K562 (cell line): ENCODE measurements around the gene CDHR2. TPM values are rescaled to one million over a fixed set of nuclear protein-coding genes. Genes with fewer than 3 reads are reported as not detected.

Experiments used
- ATAC-seq: fragments of 200-7000 bp; cut with Tn5 transposase; 3 replicates; pipeline ENCODE4 v1.9.1; 2020; ENCODE audit warnings: moderate library complexity
- BruUV-seq: library from RNA; stranded (reverse); fragments of 400-500 nt; replicated peaks from 2 replicates; lab custom pipeline; 2021; lab: Mats Ljungman, UMichigan
- CTCF ChIA-PET: fragments of 300-600 bp; formaldehyde crosslinking; extraction: SDS; loops from one replicate; lab custom pipeline; 2021; ENCODE audit warnings: low intra/inter-chr PET ratio; lab: Yijun Ruan, JAX
- POLR2A ChIA-PET: fragments of 300-600, 350-650 bp; sonication (Branson Sonifier 250); formaldehyde crosslinking; extraction: SDS; loops from one replicate; lab custom pipeline; 2021; ENCODE audit warnings: antibody characterized with exemption, inconsistent platforms; lab: Yijun Ruan, JAX
- DNase-seq, 4 experiments: peaks; one replicate each; pipeline versions ENCODE4 v3.0.0 to v3.0.0-alpha.2; 2011 to 2018; ENCODE audit warnings: low spot score in 3 of 4, mixed read lengths in 3 of 4; ENCODE audit errors: extremely low read depth in 1 of 4
- FAIRE-seq: peaks from 2 replicates; lab custom pipeline; 2011; peaks lifted over from hg19 to GRCh38; lab: Jason Lieb, UNC
- H2AFZ ChIP-seq: 2 replicates; pipeline ENCODE4 v1.6.0; 2011; ENCODE audit warnings: low read depth, low read length, control low read depth, inconsistent platforms
- H3K27ac ChIP-seq: fragments of 200-600 bp; 3 replicates; pipeline ENCODE4 v1.8.0; 2011; ENCODE audit warnings: low read depth, mild to moderate bottlenecking, control low read depth, inconsistent platforms, low read length, moderate library complexity, mixed read lengths; ENCODE audit errors: extremely low read depth
- H3K27me3 ChIP-seq, 2 experiments: fragments of 300-600 bp in 1 of 2; 2 replicates in 1 of 2; 3 replicates in 1 of 2; pipeline versions ENCODE4 v1.6.0 to v1.8.0; 2011; ENCODE audit warnings: inconsistent platforms in 2 of 2, low read length in 2 of 2, mild to moderate bottlenecking in 1 of 2, mixed read lengths in 1 of 2, moderate library complexity in 1 of 2; ENCODE audit not compliant: control insufficient read depth in 2 of 2, insufficient read depth in 2 of 2
- H3K36me3 ChIP-seq: fragments of 300-600 bp; 3 replicates; pipeline ENCODE4 v1.8.0; 2011; ENCODE audit warnings: mild to moderate bottlenecking, low read length, inconsistent platforms; ENCODE audit not compliant: control insufficient read depth, insufficient read depth
- H3K4me1 ChIP-seq, 2 experiments: fragments of 200-600 bp in 1 of 2; replicated peaks in 1 of 2; 2 replicates in 1 of 2; 3 replicates in 1 of 2; pipeline versions ENCODE4 v1.5.1 to v1.8.0; 2011; ENCODE audit warnings: inconsistent platforms in 2 of 2, low read length in 2 of 2, mild to moderate bottlenecking in 1 of 2, mixed read lengths in 1 of 2, moderate library complexity in 1 of 2; ENCODE audit not compliant: control insufficient read depth in 2 of 2, insufficient read depth in 2 of 2
- H3K4me2 ChIP-seq: 2 replicates; pipeline ENCODE4 v1.6.1; 2011; ENCODE audit warnings: low read length, control low read depth, inconsistent platforms, mixed read lengths; ENCODE audit not compliant: insufficient read depth
- H3K4me3 ChIP-seq: fragments of 200-600 bp; sonication (generic), shearing (Covaris generic); 2 replicates; pipeline ENCODE4 v1.5.1; 2016; ENCODE audit warnings: control low read depth, inconsistent platforms
- H3K79me2 ChIP-seq: fragments of 200-600 bp; 3 replicates; pipeline ENCODE4 v1.8.0; 2011; ENCODE audit warnings: low read length, inconsistent platforms; ENCODE audit not compliant: control insufficient read depth, insufficient read depth
- H3K9ac ChIP-seq, 2 experiments: 2 replicates each; pipeline versions ENCODE4 v1.6.0 to v1.6.1; 2011; ENCODE audit warnings: low read depth in 2 of 2, low read length in 2 of 2, control low read depth in 1 of 2, inconsistent platforms in 1 of 2, mild to moderate bottlenecking in 1 of 2, mixed read lengths in 1 of 2; ENCODE audit not compliant: insufficient read depth in 1 of 2
- H3K9me1 ChIP-seq: one replicate; pipeline ENCODE4 v1.6.0; 2011; ENCODE audit warnings: inconsistent platforms, mild to moderate bottlenecking, low read length, moderate library complexity; ENCODE audit not compliant: control insufficient read depth, insufficient read depth
- H3K9me3 ChIP-seq: replicated peaks from 2 replicates; pipeline ENCODE4 v1.5.1; 2011; ENCODE audit warnings: low read depth, low read length, inconsistent platforms; ENCODE audit not compliant: control insufficient read depth, insufficient read depth
- H4K20me1 ChIP-seq: replicated peaks from 2 replicates; pipeline ENCODE4 v1.6.1; 2011; ENCODE audit warnings: low read length, inconsistent platforms, mixed read lengths; ENCODE audit not compliant: control insufficient read depth, insufficient read depth
- ARHGAP35 ChIP-seq: fragments of 450-650 bp; IDR thresholded peaks from 2 replicates; pipeline ENCODE4 v1.6.1; 2018; ENCODE audit not compliant: partially characterized antibody
- CTCF ChIP-seq, 3 experiments: IDR thresholded peaks in 2 of 3; conservative IDR thresholded peaks in 1 of 3; 2 replicates each; pipeline ENCODE4 v1.5.1; 2011 to 2012; ENCODE audit warnings: low read length in 3 of 3, mild to moderate bottlenecking in 3 of 3, control low read depth in 2 of 3, improper control_type of control experiment in 1 of 3, inconsistent platforms in 1 of 3, low read depth in 1 of 3, mixed read lengths in 1 of 3, moderate library complexity in 1 of 3; ENCODE audit not compliant: insufficient read depth in 2 of 3
- ETV6 ChIP-seq, 3 experiments: fragments of 150-350 bp in 1 of 3; sonication (generic) in 1 of 3; formaldehyde crosslinking in 1 of 3; IDR thresholded peaks; 2 replicates each; pipeline versions ENCODE4 v1.6.1 to v1.8.0; 2014 to 2022; ENCODE audit warnings: borderline replicate concordance in 2 of 3, low read depth in 2 of 3, antibody characterized with exemption in 1 of 3, low read length in 1 of 3, mild to moderate bottlenecking in 1 of 3, missing genetic modification reagents in 1 of 3
- RAD21 ChIP-seq, 2 experiments: fragments of 250-450 bp in 1 of 2; fragments of 450-650 bp in 1 of 2; sonication (Bioruptor Pico) in 1 of 2; formaldehyde crosslinking in 1 of 2; IDR thresholded peaks in 1 of 2; conservative IDR thresholded peaks in 1 of 2; 2 replicates each; pipeline versions ENCODE4 v1.4.0 to v1.8.0; 2020 to 2022; ENCODE audit warnings: mild to moderate bottlenecking in 2 of 2, moderate library complexity in 1 of 2
- ZNF263 ChIP-seq: sonication (generic); formaldehyde crosslinking; IDR thresholded peaks from 2 replicates; pipeline ENCODE4 v1.8.0; 2022; ENCODE audit warnings: mild to moderate bottlenecking, missing genetic modification reagents, borderline replicate concordance
- WGBS: fragments of 100-300 bp; shearing (Covaris generic); methylation state at CpG from one replicate; pipeline ENCODE4 v1.1.6; 2016; ENCODE audit warnings: low coverage, mixed read lengths; ENCODE audit not compliant: insufficient coverage; ENCODE audit errors: missing lambda C conversion rate; 5-methylcytosine and 5-hydroxymethylcytosine counted together
- in situ Hi-C: fragments of 300-500 bp; cut with MboI; formaldehyde crosslinking; loops from 4 replicates; pipeline ENCODE4 v1.15.0; 2018; ENCODE audit warnings: inconsistent platforms, mixed read lengths
- intact Hi-C: fragments of 100-400 bp; cut with micrococcal nuclease; formaldehyde crosslinking; loops from 2 replicates; pipeline ENCODE4 v1.14.2; 2022
- polyA plus RNA-seq, 8 experiments: library from polyadenylated mRNA; depleted of rRNA in 4 of 8; stranded (reverse) in 5 of 8; unstranded in 3 of 8; fragments of >200 nt; fragmentation: Nextera tagmentation in 2 of 8; fragmentation: Illumina TruSeq in 1 of 8; extraction: Ambion mirVana in 2 of 8; extraction: Trizol in 1 of 8; gene quantifications; 2 replicates each; pipeline versions ENCODE4 v1.2.1 to v1.2.3, GENCODE V29; 2011 to 2014; ENCODE audit warnings: inconsistent platforms in 1 of 8, missing spikeins in 1 of 8
- total RNA-seq, 7 experiments: library from RNA; depleted of rRNA in 6 of 7; stranded (reverse); fragments of >200 nt in 6 of 7; fragmentation: Illumina TruSeq in 2 of 7; extraction: Trizol in 2 of 7; gene quantifications; 2 replicates each; pipeline versions ENCODE4 v1.2.1 to v1.2.3, GENCODE V29; 2011 to 2021; ENCODE audit warnings: low replicate concordance in 1 of 7

CDHR2 gene
- total and polyA plus RNA-seq, 9 of the 15 experiments (the other 6 are each of a cell fraction or from before 2014, with no cell fraction given), result 0.01 to 0.62 (median 0.09) TPM; not detected in 2

DNA sequence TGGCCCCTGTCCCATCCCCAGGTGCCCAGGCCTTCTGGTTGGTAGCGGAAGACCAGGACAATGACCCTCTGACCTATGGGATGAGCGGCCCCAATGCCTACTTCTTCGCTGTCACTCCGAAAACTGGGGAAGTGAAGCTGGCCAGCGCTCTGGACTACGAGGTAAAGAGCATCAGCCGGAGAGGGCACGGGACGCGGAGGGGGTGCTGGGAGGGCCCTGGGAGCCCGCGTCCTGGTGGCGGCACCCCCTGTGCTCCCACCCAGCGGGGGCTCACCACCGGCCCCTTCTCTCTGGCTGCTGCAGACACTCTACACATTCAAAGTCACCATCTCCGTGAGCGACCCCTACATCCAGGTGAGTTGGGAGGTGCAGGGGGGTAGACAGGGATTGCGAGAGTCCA is 19.5 kb downstream of the CDHR2 start:
- no peaks in the 10 kb centered on the region for H3K9me1 ChIP-seq
- no peaks in the 10 kb centered on the region for H3K9me3 ChIP-seq
- H3K4me3 ChIP-seq, result no peak overlapping the region
- FAIRE-seq (no peak), DNase-seq (no peak), ATAC-seq (no peak)
- H3K36me3 ChIP-seq, result no peaks in the 10 kb centered on the region
- intact Hi-C loops, result no loop called here
- H2AFZ ChIP-seq, result no peak overlapping the region
- ChIA-PET CTCF (no interaction called here), POLR2A (no interaction called here)
- TF ChIP-seq ETV6 (IDR thresholded peaks at IDR 0.05; ENCODE audit: borderline replicate concordance in 1 of 2, low read depth in 2 of 2, low read length in 1 of 2) (no peak), ETV6 (CRISPR knock-in tag; IDR thresholded peaks at IDR 0.05; ENCODE audit: borderline replicate concordance) (no peak), ARHGAP35 (no peak)
- peaks cover 19 to 55% of the 10 kb centered on the region in 2 experiments; a peak in 4 of 5 replicates for H3K27me3 ChIP-seq
- H3K4me1 ChIP-seq, result peaks cover 0 to 16% of the 10 kb centered on the region in 2 experiments; a peak in 3 of 5 replicates
- H3K27ac ChIP-seq, result no peak overlapping the region
- no peak overlapping the region; a peak in 1 of 4 replicates for H3K9ac ChIP-seq
- in situ Hi-C loops, result no loop called here
- no peak overlapping the region for H3K4me2 ChIP-seq
- BruUV-seq, result no TSS peak
- H4K20me1 ChIP-seq, result peaks cover 9% of the 10 kb centered on the region; the same call in 1 of the 2 replicates
- WGBS, result 11% methylated on average over 17 of the region's 18 CpGs
- H3K79me2 ChIP-seq, result no peaks in the 10 kb centered on the region

- H3K4me2 ChIP-seq, result no peak overlapping the region
- POLR2A ChIA-PET, result interaction anchor here (1.2 kb wide), 1 partner anchor 149 kb away, joined by 3 read pairs; no protein-coding TSS in a partner anchor
- 8% methylated on average over 6 of the region's 6 CpGs for WGBS
- H3K27me3 ChIP-seq, result peaks cover 19 to 55% of the 10 kb centered on the region in 2 experiments; a peak in 4 of 5 replicates
- H2AFZ ChIP-seq, result no peak overlapping the region
- no peaks in the 10 kb centered on the region for H3K9me3 ChIP-seq
- H3K9me1 ChIP-seq, result no peaks in the 10 kb centered on the region
- H3K4me3 ChIP-seq, result no peak overlapping the region
- in situ Hi-C loops, result no loop called here
- peaks cover 2% of the 10 kb centered on the region; the same call in 1 of the 2 replicates for H4K20me1 ChIP-seq
- H3K9ac ChIP-seq, result no peak overlapping the region; a peak in 1 of 4 replicates
- H3K4me1 ChIP-seq, result peaks cover 0 to 25% of the 10 kb centered on the region in 2 experiments; a peak in 3 of 5 replicates
- intact Hi-C loops, result loop anchor here (2.0 to 10.0 kb wide), 2 partner anchors 75 to 153 kb away; partner anchors contain the start of genes CLTB and TSPAN17
- no peak for TF ChIP-seq ZNF263 (CRISPR knock-in tag)
- TF ChIP-seq RAD21 (CRISPR knock-in tag; conservative IDR thresholded peaks at IDR 0.05 in 1 of 2, IDR thresholded peaks at IDR 0.05 in 1 of 2), result peak in 1 of 2 experiments; percentile 36; a peak in 2 of 4 replicates
- TF ChIP-seq CTCF (IDR thresholded peaks at IDR 0.05 in 2 of 3, conservative IDR thresholded peaks at IDR 0.05 in 1 of 3; ENCODE audit: insufficient read depth in 2 of 3, low read depth in 1 of 3, low read length in 3 of 3), result peak; percentile 19 to 38 (median 34); a peak in 2 of 6 replicates
- H3K27ac ChIP-seq, result no peak overlapping the region
- BruUV-seq, result no TSS peak
- no peaks in the 10 kb centered on the region for H3K36me3 ChIP-seq
- CTCF ChIA-PET, result no interaction called here
- ATAC-seq (peak; percentile 35; the same call in 2 of the 3 replicates), FAIRE-seq (no peak), DNase-seq (no peak)
- no peaks in the 10 kb centered on the region for H3K79me2 ChIP-seq
These were observed 20.9 kb downstream of the CDHR2 start for GRCh38 chr5:176570044-176570443.
